Upper lobe of left lung (tissue), 4 donors: Measurements from ENCODE around the gene GNL3.

ENCODE experiments used
- POLR2A ChIP-seq, 4 donors: fragments of 450-650 bp; IDR thresholded peaks; one replicate each; pipeline ENCODE4 v1.5.1; 2016 to 2017; ENCODE audit warnings: antibody characterized with exemption in 4 of 4, mild to moderate bottlenecking in 2 of 4
- TF ChIP-seq, protein P1 (sequence below), 6 experiments: fragments of 450-650 bp in 4 of 6; fragments of 200-600 bp in 2 of 6; sonication (generic) in 2 of 6; IDR thresholded peaks; one replicate each; pipeline ENCODE4 v1.5.1; 2016 to 2019; ENCODE audit warnings: antibody characterized with exemption in 6 of 6

DNA sequence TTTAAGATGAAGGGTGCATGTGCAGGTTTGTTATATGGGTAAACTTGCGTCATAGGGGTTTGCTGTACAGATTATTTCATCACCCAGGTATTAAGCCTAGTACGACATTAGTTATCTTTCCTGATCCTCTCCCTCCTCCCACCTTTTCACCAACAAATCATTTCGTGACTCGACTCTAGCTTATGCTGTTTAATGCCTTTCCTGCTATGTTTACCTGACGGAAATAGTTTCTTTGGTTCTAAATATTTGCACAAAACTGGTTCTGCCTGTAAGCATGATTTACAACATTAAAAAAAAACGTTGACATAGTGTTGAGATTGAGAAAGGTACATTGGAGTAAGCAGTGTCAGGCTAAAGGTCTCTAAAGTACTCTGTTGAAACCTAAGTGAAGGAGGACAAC, 2.4 kb downstream of the GNL3 start:
- TF ChIP-seq, protein P1, sequence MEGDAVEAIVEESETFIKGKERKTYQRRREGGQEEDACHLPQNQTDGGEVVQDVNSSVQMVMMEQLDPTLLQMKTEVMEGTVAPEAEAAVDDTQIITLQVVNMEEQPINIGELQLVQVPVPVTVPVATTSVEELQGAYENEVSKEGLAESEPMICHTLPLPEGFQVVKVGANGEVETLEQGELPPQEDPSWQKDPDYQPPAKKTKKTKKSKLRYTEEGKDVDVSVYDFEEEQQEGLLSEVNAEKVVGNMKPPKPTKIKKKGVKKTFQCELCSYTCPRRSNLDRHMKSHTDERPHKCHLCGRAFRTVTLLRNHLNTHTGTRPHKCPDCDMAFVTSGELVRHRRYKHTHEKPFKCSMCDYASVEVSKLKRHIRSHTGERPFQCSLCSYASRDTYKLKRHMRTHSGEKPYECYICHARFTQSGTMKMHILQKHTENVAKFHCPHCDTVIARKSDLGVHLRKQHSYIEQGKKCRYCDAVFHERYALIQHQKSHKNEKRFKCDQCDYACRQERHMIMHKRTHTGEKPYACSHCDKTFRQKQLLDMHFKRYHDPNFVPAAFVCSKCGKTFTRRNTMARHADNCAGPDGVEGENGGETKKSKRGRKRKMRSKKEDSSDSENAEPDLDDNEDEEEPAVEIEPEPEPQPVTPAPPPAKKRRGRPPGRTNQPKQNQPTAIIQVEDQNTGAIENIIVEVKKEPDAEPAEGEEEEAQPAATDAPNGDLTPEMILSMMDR (IDR thresholded peaks at IDR 0.05) = no peak
- TF ChIP-seq POLR2A (IDR thresholded peaks at IDR 0.05) = no peak
